GM19468 (cell line): ENCODE data around the gene THOC5.
"Not testable (repeated sequence)": the region's sequence is repeated elsewhere in the genome, so short reads cannot be mapped to it uniquely, and the experiment has no call there.

Experiments used
- ATAC-seq: cut with Tn5 transposase; IDR thresholded peaks from one replicate; pipeline ENCODE4 v1.9.1; 2021; ENCODE audit warnings: mild to moderate bottlenecking, moderate library complexity, moderate number of reproducible peaks; ENCODE audit not compliant: unreplicated experiment; ENCODE audit errors: extremely low read depth

The THOC5 gene

GRCh38 chr22:29511126-29511862 is 42.3 kb downstream of the THOC5 start:
- no peak for ATAC-seq

DNA sequence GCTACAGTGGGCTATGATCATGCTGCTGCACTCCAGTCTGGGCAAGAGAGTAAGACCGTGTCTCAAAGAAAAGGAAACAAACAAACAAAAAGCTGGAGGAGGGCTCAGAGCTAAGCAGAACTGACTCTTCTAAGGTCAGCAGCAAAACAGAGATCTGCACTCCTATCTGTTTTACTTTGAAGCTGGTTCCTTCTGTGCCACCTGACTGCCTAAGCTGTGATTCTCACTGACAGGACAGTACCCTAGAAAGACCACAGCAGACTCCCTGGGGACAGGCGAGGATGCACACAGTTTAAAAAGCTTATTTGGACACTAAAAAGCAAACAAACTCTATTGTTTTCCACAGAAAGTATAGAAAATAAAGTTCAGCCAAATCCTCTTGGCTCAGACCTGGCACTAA is 43.0 kb downstream of the THOC5 start:
- no peak for ATAC-seq

GRCh38 chr22:29509815-29510214 is 43.7 kb downstream of the THOC5 start:
- no peak for ATAC-seq

- no peak for ATAC-seq
Measured at GRCh38 chr22:29509298-29509697, 44.3 kb downstream of the THOC5 start.

- no peak for ATAC-seq
Measured at GRCh38 chr22:29503811-29504372, 49.7 kb downstream of the THOC5 start.

- no peak for ATAC-seq
Measured at GRCh38 chr22:29499852-29500251, 53.7 kb downstream of the THOC5 start.

DNA sequence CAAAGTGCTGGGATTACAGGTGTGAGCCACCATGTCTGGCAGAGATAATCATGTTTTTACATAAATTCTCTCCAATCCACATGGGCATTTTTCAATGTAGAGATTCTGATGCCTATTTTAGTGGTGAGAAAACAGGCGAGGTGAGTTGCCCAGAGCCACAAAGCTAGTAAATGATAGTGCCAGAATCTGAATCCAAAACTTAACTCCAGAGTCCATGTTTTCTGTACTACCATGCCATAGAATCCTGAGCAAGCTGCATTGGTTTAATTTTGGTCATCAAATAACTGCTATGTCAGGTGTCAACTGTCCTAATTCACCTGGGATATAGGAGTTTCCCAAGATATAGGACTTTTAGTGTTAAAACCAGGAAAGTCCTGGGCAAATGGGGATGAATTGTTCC is 59.9 kb downstream of the THOC5 start:
- ATAC-seq: no peak

DNA sequence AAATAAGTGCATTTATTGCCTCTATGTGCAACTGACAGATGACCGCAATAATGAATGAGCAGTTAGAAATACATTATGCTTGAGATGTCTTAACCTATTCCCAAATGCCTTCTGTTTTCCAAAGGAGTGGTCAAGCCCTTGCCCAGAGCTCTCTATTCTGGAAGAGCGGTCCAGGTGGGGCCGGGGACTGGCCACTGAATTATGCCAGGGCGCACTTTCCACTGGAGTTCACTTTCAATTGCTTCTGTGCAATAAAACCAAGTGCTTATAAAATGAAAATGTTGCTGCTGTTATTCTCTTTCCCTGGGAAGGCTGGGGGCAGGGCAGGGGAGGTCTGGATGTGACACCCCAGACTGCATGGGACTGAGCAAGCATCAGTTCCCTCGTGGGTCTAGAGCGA is 62.5 kb downstream of the THOC5 start:
- no peak for ATAC-seq

DNA sequence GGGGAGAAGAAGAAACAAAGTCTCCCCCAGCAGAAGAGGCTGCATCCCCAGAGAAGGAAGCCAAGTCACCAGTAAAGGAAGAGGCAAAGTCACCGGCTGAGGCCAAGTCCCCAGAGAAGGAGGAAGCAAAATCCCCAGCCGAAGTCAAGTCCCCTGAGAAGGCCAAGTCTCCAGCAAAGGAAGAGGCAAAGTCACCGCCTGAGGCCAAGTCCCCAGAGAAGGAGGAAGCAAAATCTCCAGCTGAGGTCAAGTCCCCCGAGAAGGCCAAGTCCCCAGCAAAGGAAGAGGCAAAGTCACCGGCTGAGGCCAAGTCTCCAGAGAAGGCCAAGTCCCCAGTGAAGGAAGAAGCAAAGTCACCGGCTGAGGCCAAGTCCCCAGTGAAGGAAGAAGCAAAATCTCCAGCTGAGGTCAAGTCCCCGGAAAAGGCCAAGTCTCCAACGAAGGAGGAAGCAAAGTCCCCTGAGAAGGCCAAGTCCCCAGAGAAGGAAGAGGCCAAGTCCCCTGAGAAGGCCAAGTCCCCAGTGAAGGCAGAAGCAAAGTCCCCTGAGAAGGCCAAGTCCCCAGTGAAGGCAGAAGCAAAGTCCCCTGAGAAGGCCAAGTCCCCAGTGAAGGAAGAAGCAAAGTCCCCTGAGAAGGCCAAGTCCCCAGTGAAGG is 64.3 kb downstream of the THOC5 start:
- ATAC-seq: not testable (repeated sequence)

- no peak for ATAC-seq
Measured at GRCh38 chr22:29487426-29487986, 66.1 kb downstream of the THOC5 start.

DNA sequence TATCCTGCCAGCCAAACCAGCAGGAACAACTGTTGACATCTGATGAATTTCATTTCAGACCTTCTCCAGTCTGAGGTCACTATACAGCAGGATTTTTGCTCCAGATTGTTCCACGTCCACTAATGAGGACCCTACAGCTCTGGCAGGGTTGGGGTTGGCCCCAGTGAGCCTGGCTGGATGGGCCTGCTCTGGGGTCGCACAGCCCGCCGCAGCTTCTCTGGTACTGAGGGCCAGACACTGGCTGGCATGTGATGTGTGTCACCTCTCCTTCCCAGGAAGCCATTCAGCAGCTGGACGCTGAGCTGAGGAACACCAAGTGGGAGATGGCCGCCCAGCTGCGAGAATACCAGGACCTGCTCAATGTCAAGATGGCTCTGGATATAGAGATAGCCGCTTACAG is 68.1 kb downstream of the THOC5 start:
- no peak for ATAC-seq

DNA sequence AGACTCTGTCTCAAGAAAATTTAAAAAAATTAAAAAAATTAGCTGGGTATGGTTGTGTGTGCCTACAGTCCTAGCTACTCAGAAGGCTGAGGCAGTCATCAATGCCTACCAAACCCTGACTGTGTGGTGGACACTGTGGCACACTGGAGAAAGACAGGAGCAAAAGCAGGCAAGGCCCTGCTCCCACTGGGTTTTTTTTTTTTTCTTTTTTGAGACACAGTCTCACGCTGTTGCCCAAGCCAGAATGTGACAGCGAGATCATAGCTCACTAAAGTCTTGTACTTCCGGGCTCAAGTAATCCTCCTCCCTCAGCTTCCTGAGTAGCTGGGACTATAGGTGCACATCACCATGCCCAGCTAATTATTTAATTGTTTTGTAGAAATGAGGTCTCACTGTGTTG is 68.9 kb downstream of the THOC5 start:
- ATAC-seq: no peak

DNA sequence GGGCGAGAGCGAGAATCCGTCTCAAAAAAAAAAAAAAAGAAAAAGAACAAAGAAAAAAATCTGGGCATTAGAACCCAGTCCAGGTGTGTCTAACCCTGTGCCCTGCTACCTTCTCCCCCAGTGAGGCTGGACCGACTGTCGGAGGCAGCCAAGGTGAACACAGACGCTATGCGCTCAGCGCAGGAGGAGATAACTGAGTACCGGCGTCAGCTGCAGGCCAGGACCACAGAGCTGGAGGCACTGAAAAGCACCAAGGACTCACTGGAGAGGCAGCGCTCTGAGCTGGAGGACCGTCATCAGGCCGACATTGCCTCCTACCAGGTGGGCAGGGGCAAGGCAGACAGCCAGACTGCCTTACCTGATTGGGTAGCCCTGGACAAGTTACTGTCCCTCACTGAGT is 70.3 kb downstream of the THOC5 start:
- no peak for ATAC-seq

- ATAC-seq: no peak
Measured at GRCh38 chr22:29482726-29483125, 70.8 kb downstream of the THOC5 start.

- ATAC-seq: no peak
Measured at GRCh38 chr22:29482253-29482652, 71.3 kb downstream of the THOC5 start.

DNA sequence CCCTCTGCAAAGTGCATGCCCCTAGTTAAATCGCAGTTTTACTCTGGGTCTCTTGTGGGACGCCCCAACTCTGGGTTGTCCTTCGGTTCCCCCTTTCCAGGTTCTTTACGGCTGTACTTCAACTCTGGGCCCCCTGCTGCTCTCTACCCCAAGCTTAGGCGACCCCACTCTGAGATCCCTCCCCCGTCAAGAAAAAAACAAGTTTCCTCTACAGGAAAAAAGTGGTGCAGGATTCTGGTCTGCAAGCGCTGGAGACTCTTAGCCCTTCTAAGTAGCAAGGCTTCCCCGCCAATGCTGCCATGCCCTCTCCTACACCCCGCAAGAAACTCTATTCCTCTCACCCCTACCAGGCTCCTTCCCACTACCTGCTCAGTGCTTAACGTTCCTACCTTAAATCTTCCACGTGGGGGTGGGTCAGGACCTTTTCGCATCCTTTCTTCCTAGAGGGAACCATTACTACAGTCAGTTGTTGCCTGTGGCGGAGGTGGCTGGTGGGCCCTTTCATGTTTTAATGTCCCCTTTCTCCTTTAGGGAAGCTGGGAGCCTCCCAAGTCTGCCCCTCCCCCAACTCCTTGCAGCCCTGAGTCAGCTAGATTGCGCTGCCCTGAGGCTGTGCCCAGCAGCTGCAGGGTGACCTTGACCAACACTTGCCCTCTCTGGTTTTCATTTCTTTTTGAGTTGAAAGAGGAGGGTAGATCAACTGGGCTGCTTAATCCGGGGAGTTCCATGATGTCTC is 72.1 kb downstream of the THOC5 start:
- no peak for ATAC-seq

DNA sequence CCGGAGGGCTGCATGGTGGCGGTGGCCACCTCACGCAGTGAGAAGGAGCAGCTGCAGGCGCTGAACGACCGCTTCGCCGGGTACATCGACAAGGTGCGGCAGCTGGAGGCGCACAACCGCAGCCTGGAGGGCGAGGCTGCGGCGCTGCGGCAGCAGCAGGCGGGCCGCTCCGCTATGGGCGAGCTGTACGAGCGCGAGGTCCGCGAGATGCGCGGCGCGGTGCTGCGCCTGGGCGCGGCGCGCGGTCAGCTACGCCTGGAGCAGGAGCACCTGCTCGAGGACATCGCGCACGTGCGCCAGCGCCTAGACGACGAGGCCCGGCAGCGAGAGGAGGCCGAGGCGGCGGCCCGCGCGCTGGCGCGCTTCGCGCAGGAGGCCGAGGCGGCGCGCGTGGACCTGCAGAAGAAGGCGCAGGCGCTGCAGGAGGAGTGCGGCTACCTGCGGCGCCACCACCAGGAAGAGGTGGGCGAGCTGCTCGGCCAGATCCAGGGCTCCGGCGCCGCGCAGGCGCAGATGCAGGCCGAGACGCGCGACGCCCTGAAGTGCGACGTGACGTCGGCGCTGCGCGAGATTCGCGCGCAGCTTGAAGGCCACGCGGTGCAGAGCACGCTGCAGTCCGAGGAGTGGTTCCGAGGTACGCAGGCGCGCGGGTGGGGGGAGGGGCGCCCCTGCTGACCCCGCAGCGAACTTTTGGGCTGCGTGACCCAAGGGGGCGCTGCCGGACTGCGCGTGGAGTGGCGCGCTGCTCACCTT is 72.9 kb downstream of the THOC5 start:
- no peak for ATAC-seq

DNA sequence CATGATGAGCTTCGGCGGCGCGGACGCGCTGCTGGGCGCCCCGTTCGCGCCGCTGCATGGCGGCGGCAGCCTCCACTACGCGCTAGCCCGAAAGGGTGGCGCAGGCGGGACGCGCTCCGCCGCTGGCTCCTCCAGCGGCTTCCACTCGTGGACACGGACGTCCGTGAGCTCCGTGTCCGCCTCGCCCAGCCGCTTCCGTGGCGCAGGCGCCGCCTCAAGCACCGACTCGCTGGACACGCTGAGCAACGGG is 73.4 kb downstream of the THOC5 start:
- no peak for ATAC-seq

GRCh38 chr22:29479417-29480261 is 73.9 kb downstream of the THOC5 start, which contains the start of gene NEFH:
TSS of gene NEFH (plus strand) at chr22:29480218. CDS start at chr22:29480263, 45 bp downstream.
- no peak for ATAC-seq
